ENCODE data around the gene HNRNPC. TPM values are rescaled to one million over a fixed set of nuclear protein-coding genes. Genes with fewer than 3 reads are reported as not detected.

The HNRNPC gene
- total RNA-seq, 1 experiment from 2014 or later: 843 TPM

DNA sequence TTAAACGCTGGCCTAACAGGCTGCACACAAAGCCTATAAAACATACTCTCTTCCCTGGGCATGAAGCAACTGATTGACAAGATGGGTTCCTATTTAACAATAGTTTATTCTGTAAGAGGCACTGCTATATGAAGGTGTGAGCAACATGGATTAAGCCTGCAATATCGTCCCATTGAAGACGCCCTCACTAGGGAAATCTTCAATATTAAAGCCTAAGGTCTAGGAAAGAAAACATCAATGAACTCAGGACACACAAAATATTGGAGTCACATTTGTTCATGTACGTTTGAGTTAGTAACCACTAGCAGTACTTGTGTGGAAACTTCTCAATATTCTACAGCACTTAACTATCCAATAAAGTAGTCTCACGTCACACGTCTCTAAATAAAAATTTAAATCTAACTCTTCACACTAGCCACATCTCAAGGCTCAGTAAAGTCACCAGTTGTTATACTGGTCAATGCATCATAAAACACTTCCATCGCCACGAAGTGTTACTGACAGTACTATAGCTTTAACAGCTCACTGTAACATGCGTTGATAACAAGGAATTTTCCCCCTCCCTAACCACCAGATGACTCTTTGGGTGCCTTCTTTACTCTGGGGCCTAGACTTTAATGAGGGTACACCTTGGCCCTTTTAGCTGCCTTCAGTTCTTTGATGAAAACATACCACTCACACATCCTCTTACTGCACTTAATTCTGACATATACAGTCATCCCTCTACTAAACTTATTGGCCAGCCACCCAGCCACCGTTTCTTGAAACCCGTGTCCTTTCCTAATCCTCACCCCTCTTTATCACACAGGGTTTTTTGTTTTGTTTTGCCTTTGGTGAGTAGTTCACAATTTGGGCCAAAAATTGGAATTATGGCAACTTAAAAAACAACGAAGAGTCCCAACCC is 63.3 kb downstream of the HNRNPC start:
- Histone ChIP-seq H3K4me2 (ENCODE audit: low read length) (no peak overlapping the region), H3K4me3 (replicated peaks in 1 of 2; ENCODE audit: low read depth in 1 of 2, low read length in 2 of 2) (no peak overlapping the region), H4K20me1 (ENCODE audit: insufficient read depth) (peaks cover 64% of the 10 kb centered on the region), H3K4me1 (ENCODE audit: control insufficient read depth in 1 of 2, insufficient read depth in 2 of 2, low read length in 2 of 2) (no peaks in the 10 kb centered on the region), H3K36me3 (ENCODE audit: control insufficient read depth in 1 of 2, insufficient read depth in 2 of 2, low read length in 2 of 2) (peaks cover 47 to 62% of the 10 kb centered on the region in 2 experiments), H2AFZ (ENCODE audit: low read depth, low read length, poor library complexity, severe bottlenecking) (no peak overlapping the region), H3K27me3 (ENCODE audit: insufficient read depth, low read length) (no peaks in the 10 kb centered on the region), H3K27ac (ENCODE audit: low read depth, low read length) (no peak overlapping the region), H3K9me3 (ENCODE audit: control insufficient read depth in 1 of 2, insufficient read depth in 1 of 2, low read depth in 1 of 2, low read length in 2 of 2) (no peaks in the 10 kb centered on the region), H3K79me2 (ENCODE audit: insufficient read depth, low read length) (peaks cover 42% of the 10 kb centered on the region), H3K9me2 (ENCODE audit: insufficient read depth) (no peaks in the 10 kb centered on the region), H3K9ac (ENCODE audit: low read length) (no peak overlapping the region)
- ChIA-PET RAD21 (ENCODE audit: low non-redundant PET in 1 of 2, low total read pairs in 2 of 2, uncharacterized antibody in 2 of 2, unreplicated experiment in 2 of 2) (no interaction called here), POLR2A (no interaction called here), CTCF (no interaction called here)
- intact Hi-C loops (cut with micrococcal nuclease): no loop called here
- no peak for TF ChIP-seq CBX3 (IDR thresholded peaks at IDR 0.05; ENCODE audit: low read depth)
- no peak for TF ChIP-seq YY1 (IDR thresholded peaks at IDR 0.05; ENCODE audit: extremely low read depth, insufficient replicate concordance, low read depth, low read length)
- TF ChIP-seq POLR2A (IDR thresholded peaks at IDR 0.05; ENCODE audit: borderline replicate concordance, extremely low read depth, insufficient read depth, insufficient read length): no peak
- TF ChIP-seq, protein P1, sequence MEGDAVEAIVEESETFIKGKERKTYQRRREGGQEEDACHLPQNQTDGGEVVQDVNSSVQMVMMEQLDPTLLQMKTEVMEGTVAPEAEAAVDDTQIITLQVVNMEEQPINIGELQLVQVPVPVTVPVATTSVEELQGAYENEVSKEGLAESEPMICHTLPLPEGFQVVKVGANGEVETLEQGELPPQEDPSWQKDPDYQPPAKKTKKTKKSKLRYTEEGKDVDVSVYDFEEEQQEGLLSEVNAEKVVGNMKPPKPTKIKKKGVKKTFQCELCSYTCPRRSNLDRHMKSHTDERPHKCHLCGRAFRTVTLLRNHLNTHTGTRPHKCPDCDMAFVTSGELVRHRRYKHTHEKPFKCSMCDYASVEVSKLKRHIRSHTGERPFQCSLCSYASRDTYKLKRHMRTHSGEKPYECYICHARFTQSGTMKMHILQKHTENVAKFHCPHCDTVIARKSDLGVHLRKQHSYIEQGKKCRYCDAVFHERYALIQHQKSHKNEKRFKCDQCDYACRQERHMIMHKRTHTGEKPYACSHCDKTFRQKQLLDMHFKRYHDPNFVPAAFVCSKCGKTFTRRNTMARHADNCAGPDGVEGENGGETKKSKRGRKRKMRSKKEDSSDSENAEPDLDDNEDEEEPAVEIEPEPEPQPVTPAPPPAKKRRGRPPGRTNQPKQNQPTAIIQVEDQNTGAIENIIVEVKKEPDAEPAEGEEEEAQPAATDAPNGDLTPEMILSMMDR (IDR thresholded peaks at IDR 0.05 in 2 of 3, conservative IDR thresholded peaks at IDR 0.05 in 1 of 3; ENCODE audit: borderline replicate concordance in 1 of 3, insufficient read depth in 1 of 3, low read depth in 2 of 3, low read length in 2 of 3): no peak
- no peak for TF ChIP-seq SRF (IDR thresholded peaks at IDR 0.05; ENCODE audit: low read depth)
- no peak for TF ChIP-seq EGR1 (IDR thresholded peaks at IDR 0.05; ENCODE audit: low read depth)
- TF ChIP-seq ELF1 (IDR thresholded peaks at IDR 0.05; ENCODE audit: borderline replicate concordance, low read depth): no peak
- TF ChIP-seq SP1 (IDR thresholded peaks at IDR 0.05; ENCODE audit: low read depth): no peak
- TF ChIP-seq, protein P2, sequence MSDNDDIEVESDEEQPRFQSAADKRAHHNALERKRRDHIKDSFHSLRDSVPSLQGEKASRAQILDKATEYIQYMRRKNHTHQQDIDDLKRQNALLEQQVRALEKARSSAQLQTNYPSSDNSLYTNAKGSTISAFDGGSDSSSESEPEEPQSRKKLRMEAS (IDR thresholded peaks at IDR 0.05): no peak
- no peak; the same call in 1 of the 2 replicates for TF ChIP-seq POLR2AphosphoS5 (IDR thresholded peaks at IDR 0.05; ENCODE audit: low read depth, low read length)
- TF ChIP-seq, protein P3, sequence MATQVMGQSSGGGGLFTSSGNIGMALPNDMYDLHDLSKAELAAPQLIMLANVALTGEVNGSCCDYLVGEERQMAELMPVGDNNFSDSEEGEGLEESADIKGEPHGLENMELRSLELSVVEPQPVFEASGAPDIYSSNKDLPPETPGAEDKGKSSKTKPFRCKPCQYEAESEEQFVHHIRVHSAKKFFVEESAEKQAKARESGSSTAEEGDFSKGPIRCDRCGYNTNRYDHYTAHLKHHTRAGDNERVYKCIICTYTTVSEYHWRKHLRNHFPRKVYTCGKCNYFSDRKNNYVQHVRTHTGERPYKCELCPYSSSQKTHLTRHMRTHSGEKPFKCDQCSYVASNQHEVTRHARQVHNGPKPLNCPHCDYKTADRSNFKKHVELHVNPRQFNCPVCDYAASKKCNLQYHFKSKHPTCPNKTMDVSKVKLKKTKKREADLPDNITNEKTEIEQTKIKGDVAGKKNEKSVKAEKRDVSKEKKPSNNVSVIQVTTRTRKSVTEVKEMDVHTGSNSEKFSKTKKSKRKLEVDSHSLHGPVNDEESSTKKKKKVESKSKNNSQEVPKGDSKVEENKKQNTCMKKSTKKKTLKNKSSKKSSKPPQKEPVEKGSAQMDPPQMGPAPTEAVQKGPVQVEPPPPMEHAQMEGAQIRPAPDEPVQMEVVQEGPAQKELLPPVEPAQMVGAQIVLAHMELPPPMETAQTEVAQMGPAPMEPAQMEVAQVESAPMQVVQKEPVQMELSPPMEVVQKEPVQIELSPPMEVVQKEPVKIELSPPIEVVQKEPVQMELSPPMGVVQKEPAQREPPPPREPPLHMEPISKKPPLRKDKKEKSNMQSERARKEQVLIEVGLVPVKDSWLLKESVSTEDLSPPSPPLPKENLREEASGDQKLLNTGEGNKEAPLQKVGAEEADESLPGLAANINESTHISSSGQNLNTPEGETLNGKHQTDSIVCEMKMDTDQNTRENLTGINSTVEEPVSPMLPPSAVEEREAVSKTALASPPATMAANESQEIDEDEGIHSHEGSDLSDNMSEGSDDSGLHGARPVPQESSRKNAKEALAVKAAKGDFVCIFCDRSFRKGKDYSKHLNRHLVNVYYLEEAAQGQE (IDR thresholded peaks at IDR 0.05; ENCODE audit: low read depth): no peak
- TF ChIP-seq ZNF274 (IDR thresholded peaks at IDR 0.05; ENCODE audit: low read depth, low read length): no peak
- no peak for TF ChIP-seq JUND (IDR thresholded peaks at IDR 0.05)
- TF ChIP-seq RAD21 (IDR thresholded peaks at IDR 0.05; ENCODE audit: low read depth): no peak
- no peak for TF ChIP-seq EZH2phosphoT487 (IDR thresholded peaks at IDR 0.05; ENCODE audit: borderline replicate concordance)
- TF ChIP-seq, protein P4, sequence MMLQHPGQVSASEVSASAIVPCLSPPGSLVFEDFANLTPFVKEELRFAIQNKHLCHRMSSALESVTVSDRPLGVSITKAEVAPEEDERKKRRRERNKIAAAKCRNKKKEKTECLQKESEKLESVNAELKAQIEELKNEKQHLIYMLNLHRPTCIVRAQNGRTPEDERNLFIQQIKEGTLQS (IDR thresholded peaks at IDR 0.05): no peak
- TF ChIP-seq, protein P5, sequence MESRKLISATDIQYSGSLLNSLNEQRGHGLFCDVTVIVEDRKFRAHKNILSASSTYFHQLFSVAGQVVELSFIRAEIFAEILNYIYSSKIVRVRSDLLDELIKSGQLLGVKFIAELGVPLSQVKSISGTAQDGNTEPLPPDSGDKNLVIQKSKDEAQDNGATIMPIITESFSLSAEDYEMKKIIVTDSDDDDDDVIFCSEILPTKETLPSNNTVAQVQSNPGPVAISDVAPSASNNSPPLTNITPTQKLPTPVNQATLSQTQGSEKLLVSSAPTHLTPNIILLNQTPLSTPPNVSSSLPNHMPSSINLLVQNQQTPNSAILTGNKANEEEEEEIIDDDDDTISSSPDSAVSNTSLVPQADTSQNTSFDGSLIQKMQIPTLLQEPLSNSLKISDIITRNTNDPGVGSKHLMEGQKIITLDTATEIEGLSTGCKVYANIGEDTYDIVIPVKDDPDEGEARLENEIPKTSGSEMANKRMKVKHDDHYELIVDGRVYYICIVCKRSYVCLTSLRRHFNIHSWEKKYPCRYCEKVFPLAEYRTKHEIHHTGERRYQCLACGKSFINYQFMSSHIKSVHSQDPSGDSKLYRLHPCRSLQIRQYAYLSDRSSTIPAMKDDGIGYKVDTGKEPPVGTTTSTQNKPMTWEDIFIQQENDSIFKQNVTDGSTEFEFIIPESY (IDR thresholded peaks at IDR 0.05; ENCODE audit: extremely low read depth, insufficient replicate concordance, low read length): no peak
- TF ChIP-seq SIN3A (IDR thresholded peaks at IDR 0.05; ENCODE audit: low read depth): no peak
- no peak for TF ChIP-seq FOSL1 (IDR thresholded peaks at IDR 0.05; ENCODE audit: low read depth)
- DNase-seq (ENCODE audit: low read depth, low spot score) (no peak), ATAC-seq (no peak)
- BruUV-seq (replicated peaks): no TSS peak

All from HCT116 (cell line).